ENCODE results near the gene ZBED3.

Gene ZBED3

DNA sequence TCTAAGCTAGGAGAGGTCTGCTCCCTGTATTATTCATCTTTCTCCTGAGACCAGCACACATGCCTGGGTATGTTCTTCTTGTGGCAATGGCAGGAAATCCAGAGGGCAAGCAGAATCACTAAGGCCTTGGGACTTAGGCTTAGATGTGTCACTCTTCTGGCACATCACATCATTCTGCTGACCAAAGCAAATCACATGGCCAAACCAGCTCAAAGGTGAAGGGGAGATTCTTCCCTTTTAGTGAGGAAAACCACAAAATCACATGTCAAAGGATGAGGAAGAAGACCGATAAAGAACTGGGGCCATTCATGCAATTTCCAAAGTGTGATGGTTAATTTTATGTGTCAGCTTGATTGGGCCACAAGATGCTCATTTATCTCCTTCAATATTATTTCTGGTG is 62.6 kb downstream of the ZBED3 start:
- DNase-seq = no peak

DNA sequence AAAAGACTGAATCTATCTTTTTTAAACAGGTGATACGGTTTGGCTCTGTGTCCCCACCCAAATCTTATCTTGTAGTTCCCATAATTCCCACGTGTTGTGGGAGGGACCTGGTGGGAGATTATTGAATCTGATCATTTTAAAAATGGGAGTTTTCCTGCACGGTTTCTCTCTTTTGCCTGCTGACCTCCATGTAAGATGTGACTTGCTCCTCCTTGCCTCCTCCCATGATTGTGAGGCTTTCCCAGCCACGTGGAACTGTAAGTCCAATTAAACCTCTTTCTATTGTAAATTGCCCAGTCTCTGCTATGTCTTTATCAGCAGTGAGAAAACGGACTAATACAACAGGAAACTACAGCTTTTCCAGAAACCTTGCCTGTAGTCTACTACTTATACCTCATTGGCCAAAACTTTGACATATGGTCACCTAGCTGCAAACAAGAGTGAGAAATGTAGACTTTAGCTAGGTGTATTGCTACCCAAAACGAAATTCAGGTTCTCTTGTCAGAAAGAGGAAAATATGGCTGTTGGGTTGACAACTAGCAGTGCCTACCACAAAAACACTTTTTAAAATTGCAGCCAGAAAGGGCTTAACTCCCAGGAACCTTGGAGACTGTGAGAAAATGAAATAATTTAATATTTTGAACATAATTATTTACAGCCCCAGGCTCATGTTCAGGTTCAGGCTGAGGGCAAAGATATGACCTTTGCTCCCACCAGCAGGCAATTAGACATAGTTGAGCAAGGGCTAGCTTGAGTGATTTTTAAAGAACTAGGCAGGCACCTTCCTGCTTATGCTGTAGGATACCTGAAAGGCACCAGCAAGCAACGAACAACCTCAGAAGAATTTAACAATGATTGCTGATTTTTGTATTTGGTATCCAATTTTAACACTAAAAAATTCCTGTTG is 64.3 kb downstream of the ZBED3 start:
- no peak for DNase-seq
- intact Hi-C loops (cut with DNase I; ENCODE audit: low total_unique reads) = no loop called here
- Histone ChIP-seq H3K27ac (no peak overlapping the region), H3K9me3 (no peaks in the 10 kb centered on the region), H3K27me3 (peaks cover 0 to 5% of the 10 kb centered on the region in 2 donors), H3K36me3 (no peaks in the 10 kb centered on the region), H3K4me3 (no peak overlapping the region), H3K4me1 (no peaks in the 10 kb centered on the region)
- TF ChIP-seq, protein P1, sequence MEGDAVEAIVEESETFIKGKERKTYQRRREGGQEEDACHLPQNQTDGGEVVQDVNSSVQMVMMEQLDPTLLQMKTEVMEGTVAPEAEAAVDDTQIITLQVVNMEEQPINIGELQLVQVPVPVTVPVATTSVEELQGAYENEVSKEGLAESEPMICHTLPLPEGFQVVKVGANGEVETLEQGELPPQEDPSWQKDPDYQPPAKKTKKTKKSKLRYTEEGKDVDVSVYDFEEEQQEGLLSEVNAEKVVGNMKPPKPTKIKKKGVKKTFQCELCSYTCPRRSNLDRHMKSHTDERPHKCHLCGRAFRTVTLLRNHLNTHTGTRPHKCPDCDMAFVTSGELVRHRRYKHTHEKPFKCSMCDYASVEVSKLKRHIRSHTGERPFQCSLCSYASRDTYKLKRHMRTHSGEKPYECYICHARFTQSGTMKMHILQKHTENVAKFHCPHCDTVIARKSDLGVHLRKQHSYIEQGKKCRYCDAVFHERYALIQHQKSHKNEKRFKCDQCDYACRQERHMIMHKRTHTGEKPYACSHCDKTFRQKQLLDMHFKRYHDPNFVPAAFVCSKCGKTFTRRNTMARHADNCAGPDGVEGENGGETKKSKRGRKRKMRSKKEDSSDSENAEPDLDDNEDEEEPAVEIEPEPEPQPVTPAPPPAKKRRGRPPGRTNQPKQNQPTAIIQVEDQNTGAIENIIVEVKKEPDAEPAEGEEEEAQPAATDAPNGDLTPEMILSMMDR (IDR thresholded peaks at IDR 0.05) = no peak

More for the DNA sequence above, 62.6 kb downstream of the ZBED3 start:
- H3K4me3 ChIP-seq = no peak overlapping the region
- H3K9me3 ChIP-seq = no peaks in the 10 kb centered on the region
- peaks cover 0 to 2% (median under 1%) of the 10 kb centered on the region in 4 donors for H3K4me1 ChIP-seq
- H3K27ac ChIP-seq = no peak overlapping the region
- no peaks in the 10 kb centered on the region for H3K27me3 ChIP-seq
- intact Hi-C loops (cut with DNase I; ENCODE audit: low total_unique reads) = no loop called here
- no peaks in the 10 kb centered on the region for H3K36me3 ChIP-seq
- TF ChIP-seq, protein P1 (IDR thresholded peaks at IDR 0.05) = no peak

Data from tibial artery (tissue), 4 donors.